ENCODE results near the gene ATP12A. TPM values are rescaled to one million over a fixed set of nuclear protein-coding genes. Genes with fewer than 3 reads are reported as not detected.
A peak's percentile ranks its signal among the peaks of the same experiment; 100 is the strongest.

The ATP12A gene
- total RNA-seq = under 1 TPM; 0.66 TPM

- peaks cover 30% of the 10 kb centered on the region for H3K4me1 Mint-ChIP-seq
- H3K9me3 Mint-ChIP-seq = no peaks in the 10 kb centered on the region
- peaks cover 48% of the 10 kb centered on the region for H3K27me3 Mint-ChIP-seq
- DNase-seq = peak; percentile 53
- peak within 1 kb of the TSS; percentile 10 for H3K27ac Mint-ChIP-seq
- peak within 1 kb of the TSS; percentile 45 for H3K4me3 Mint-ChIP-seq
- no peaks in the 10 kb centered on the region for H3K36me3 Mint-ChIP-seq
Observed at GRCh38 chr13:24680258-24680920, at the start of gene ATP12A. Gene ATP12A (plus strand): TSS chr13:24680408. CDS start chr13:24680744, 336 bp downstream.

DNA sequence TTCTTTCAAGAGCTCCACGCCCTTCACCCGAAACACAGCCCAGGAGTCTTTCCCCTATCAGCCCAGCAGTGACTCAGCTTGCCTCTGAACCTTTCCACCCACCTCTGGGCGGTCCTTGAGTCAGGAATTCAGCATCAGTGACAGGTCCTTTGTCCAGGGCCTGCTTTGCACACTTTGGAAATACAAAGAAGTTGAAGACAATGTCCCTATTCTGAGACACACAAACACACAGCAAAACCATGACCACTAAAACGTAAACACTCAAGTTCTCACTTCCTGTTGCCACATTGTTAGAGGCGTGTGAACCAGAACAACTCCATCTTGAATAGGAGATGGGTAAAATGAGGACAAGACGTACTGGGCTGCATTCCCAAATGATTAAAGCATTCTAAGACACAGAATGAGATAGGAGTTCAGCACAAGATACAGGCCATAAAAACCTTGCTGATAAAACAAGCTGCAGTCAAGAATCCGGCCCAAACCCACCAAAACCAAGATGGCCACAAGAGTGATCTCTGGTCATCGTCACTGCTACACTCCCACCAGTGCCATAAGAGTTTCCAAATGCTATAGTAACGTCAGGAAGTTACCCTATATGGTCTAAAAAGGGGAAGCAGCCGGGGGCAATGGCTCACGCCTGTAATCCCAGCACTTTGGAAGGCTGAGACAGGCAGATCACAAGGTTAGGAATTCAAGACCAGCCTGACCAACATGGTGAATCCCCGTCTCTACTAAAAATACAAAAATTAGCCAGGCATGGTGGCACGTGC lies 49.2 kb upstream of the ATP12A start:
- Mint-ChIP-seq H3K4me1 (peaks cover 18% of the 10 kb centered on the region), H3K27ac (peak overlapping the region; percentile 49), H3K27me3 (no peaks in the 10 kb centered on the region), H3K36me3 (peaks cover 2% of the 10 kb centered on the region), H3K9me3 (peaks cover 1% of the 10 kb centered on the region), H3K4me3 (no peak overlapping the region)
- DNase-seq = no peak

DNA sequence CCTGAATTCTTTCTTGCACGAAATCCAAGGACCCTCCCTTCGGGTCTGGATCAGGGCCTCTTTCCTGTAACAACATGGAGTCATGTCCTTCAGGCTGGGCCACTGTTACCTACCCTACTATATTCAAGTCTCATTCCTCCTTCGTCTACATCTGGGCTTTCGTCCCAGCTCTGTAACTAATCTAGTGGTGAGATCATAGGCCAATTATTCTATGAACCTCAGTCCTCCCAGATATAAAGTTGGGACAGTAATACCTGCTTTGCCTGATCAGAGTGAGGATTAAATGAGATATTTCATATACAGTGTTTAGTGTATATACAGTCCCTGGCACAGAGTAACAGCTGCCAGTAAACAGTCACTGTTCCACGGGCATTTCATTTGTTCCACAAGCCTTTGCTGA lies 48.3 kb upstream of the ATP12A start:
- H3K4me1 Mint-ChIP-seq = peaks cover 11% of the 10 kb centered on the region
- no peaks in the 10 kb centered on the region for H3K36me3 Mint-ChIP-seq
- DNase-seq = no peak
- peaks cover 1% of the 10 kb centered on the region for H3K9me3 Mint-ChIP-seq
- no peaks in the 10 kb centered on the region for H3K27me3 Mint-ChIP-seq
- no peak overlapping the region for H3K27ac Mint-ChIP-seq
- no peak overlapping the region for H3K4me3 Mint-ChIP-seq

GRCh38 chr13:24632382-24633121 lies 47.7 kb upstream of the ATP12A start:
- H3K36me3 Mint-ChIP-seq = no peaks in the 10 kb centered on the region

DNA sequence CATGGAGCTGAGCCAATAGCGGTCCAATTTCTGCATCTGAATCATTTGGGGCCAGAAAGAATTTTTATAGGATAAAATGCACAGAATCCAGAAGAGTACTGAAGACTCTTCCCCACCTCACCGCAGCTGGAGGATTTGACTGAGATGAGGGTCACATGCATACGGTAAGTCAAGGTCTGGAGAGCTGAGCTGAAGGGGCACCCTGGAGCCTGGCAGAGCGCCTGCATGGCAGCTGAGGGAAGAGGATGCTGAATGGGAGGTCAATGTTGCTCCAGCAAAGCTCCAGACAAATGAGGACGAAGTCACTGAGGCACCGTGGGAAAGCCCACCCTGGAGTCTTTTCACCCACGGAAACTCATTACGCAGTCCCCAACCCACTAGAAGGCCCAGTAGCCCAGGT lies 43.4 kb upstream of the ATP12A start:
- Mint-ChIP-seq H3K4me1 (no peaks in the 10 kb centered on the region), H3K27ac (no peak overlapping the region), H3K4me3 (no peak overlapping the region), H3K9me3 (no peaks in the 10 kb centered on the region), H3K27me3 (no peaks in the 10 kb centered on the region), H3K36me3 (no peaks in the 10 kb centered on the region)
- no peak for DNase-seq

More at GRCh38 chr13:24632382-24633121, 47.7 kb upstream of the ATP12A start:
- H3K27me3 Mint-ChIP-seq = no peaks in the 10 kb centered on the region
- H3K4me3 Mint-ChIP-seq = no peak overlapping the region
- no peak overlapping the region for H3K27ac Mint-ChIP-seq
- peaks cover 1% of the 10 kb centered on the region for H3K9me3 Mint-ChIP-seq
- DNase-seq = no peak
- peaks cover 11% of the 10 kb centered on the region for H3K4me1 Mint-ChIP-seq

GRCh38 chr13:24638096-24638495 lies 42.1 kb upstream of the ATP12A start:
- Mint-ChIP-seq H3K27me3 (no peaks in the 10 kb centered on the region), H3K9me3 (no peaks in the 10 kb centered on the region), H3K4me3 (no peak overlapping the region), H3K36me3 (no peaks in the 10 kb centered on the region), H3K27ac (no peak overlapping the region), H3K4me1 (peaks cover 2% of the 10 kb centered on the region)
- no peak for DNase-seq

DNA sequence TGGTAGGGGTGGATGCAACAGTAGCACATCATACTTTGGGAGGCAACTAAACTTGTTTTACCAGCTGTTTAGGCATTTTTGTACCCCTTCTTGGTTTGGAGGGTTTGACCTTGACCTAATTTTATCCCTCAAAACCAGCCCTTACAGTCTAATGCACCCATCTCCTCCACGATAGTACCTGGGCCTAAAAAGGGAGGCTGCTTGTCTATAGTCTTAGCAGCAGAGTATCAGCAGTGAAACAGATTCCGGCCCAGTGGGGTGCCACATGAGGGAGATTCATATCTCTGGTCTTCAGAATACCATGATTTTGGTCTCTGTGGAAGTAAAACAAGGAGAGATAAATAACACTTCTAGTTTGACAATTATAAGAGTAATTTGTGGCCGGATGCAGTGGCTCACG lies 39.5 kb upstream of the ATP12A start:
- Mint-ChIP-seq H3K4me1 (peaks cover 2% of the 10 kb centered on the region), H3K27me3 (no peaks in the 10 kb centered on the region), H3K36me3 (no peaks in the 10 kb centered on the region), H3K9me3 (no peaks in the 10 kb centered on the region), H3K27ac (no peak overlapping the region), H3K4me3 (no peak overlapping the region)
- DNase-seq = no peak

DNA sequence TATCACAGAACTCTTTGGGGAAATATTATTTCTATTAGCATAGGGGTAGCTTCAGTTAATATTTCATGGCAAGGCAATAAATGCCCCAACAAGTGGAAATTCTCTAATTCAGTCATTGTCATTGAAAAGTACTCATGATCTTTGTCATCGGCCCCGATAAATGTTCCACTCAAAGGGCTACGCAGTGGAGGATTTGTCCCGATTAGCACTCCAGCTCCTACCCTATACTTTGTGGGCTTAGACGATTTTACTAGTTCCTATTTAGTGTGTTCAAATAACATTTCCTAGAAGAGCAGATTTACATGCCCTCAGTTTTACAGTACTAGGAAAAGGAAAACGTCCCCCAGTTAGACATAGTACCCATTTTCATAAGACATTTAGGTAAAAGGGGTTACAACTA lies 38.0 kb upstream of the ATP12A start:
- H3K4me1 Mint-ChIP-seq = peaks cover 2% of the 10 kb centered on the region
- DNase-seq = no peak
- H3K9me3 Mint-ChIP-seq = no peaks in the 10 kb centered on the region
- H3K27ac Mint-ChIP-seq = peak overlapping the region; percentile 71
- no peak overlapping the region for H3K4me3 Mint-ChIP-seq
- no peaks in the 10 kb centered on the region for H3K36me3 Mint-ChIP-seq
- H3K27me3 Mint-ChIP-seq = peaks cover 3% of the 10 kb centered on the region

DNA sequence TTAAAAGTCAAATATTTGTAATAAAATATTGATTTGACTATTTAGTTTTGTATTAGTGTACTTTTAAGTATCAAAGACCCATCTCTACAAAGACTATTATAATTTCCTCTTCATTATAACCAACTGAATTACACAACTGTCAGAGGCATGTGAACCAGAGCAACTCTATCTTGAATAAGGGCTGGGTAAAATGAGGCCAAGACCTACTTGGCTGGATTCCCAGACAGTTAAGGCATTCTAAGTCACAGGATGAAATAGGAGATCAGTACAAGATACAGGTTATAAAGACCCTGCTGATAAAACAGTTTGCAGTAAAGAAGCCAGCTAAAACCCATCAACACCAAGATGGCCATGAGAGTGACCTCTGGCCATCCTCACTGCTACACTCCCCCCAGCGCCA lies 36.2 kb upstream of the ATP12A start:
- Mint-ChIP-seq H3K27me3 (peaks cover 3% of the 10 kb centered on the region), H3K9me3 (no peaks in the 10 kb centered on the region), H3K4me3 (no peak overlapping the region), H3K4me1 (peaks cover 3% of the 10 kb centered on the region), H3K36me3 (no peaks in the 10 kb centered on the region), H3K27ac (no peak overlapping the region)
- no peak for DNase-seq

DNA sequence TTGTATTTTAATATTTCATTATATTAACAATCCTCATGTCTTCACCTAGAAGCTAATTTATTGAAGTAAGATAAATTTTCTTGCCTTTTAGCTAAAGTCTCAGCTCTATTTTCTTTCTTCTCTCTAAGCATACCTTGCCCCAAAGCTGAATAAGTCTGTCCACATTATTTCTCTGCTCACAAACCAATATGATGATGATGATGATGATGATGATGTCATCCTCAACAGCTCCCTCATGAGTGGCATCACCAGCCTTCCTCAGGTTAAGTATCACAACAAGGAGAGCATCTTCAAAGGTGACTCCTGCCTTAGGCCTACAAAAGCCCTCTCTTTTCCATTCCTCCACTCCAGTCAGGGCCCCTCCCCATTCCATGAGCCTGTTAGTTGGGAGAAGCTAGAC lies 31.9 kb upstream of the ATP12A start:
- H3K4me1 Mint-ChIP-seq = peaks cover 13% of the 10 kb centered on the region
- no peak overlapping the region for H3K4me3 Mint-ChIP-seq
- H3K36me3 Mint-ChIP-seq = no peaks in the 10 kb centered on the region
- no peaks in the 10 kb centered on the region for H3K9me3 Mint-ChIP-seq
- H3K27ac Mint-ChIP-seq = no peak overlapping the region
- DNase-seq = no peak
- peaks cover 13% of the 10 kb centered on the region for H3K27me3 Mint-ChIP-seq

GRCh38 chr13:24648983-24649687 lies 31.1 kb upstream of the ATP12A start:
- Mint-ChIP-seq H3K36me3 (no peaks in the 10 kb centered on the region), H3K4me3 (peak overlapping the region; percentile 54), H3K4me1 (peaks cover 13% of the 10 kb centered on the region), H3K27ac (no peak overlapping the region), H3K27me3 (peaks cover 13% of the 10 kb centered on the region), H3K9me3 (no peaks in the 10 kb centered on the region)
- DNase-seq = no peak

DNA sequence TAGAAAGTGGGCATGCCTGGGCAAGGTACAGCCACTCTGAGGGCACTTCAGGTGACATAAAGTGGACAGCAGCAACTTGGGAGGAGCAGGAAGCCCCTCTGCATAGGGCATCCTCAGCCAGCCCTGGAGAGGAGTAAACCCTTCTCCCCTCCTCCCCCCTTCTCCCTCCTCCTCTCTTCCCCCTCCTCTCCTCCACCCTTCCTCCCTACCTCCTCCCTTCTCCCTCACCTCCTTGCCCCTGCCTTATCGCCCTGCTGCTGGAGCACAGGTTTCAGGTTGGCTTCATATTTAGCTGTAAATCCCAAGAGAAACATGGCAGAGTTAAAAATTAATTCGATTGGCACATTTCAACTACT lies 30.5 kb upstream of the ATP12A start:
- peak overlapping the region; percentile 60 for H3K27ac Mint-ChIP-seq
- H3K4me3 Mint-ChIP-seq = no peak overlapping the region
- no peaks in the 10 kb centered on the region for H3K9me3 Mint-ChIP-seq
- H3K36me3 Mint-ChIP-seq = no peaks in the 10 kb centered on the region
- peaks cover 13% of the 10 kb centered on the region for H3K4me1 Mint-ChIP-seq
- H3K27me3 Mint-ChIP-seq = peaks cover 13% of the 10 kb centered on the region
- DNase-seq = no peak

- no peak overlapping the region for H3K4me3 Mint-ChIP-seq
- H3K27me3 Mint-ChIP-seq = peaks cover 13% of the 10 kb centered on the region
- H3K27ac Mint-ChIP-seq = no peak overlapping the region
- H3K9me3 Mint-ChIP-seq = no peaks in the 10 kb centered on the region
- no peaks in the 10 kb centered on the region for H3K36me3 Mint-ChIP-seq
- no peak for DNase-seq
- H3K4me1 Mint-ChIP-seq = peaks cover 13% of the 10 kb centered on the region
Observed at GRCh38 chr13:24650161-24650560, 30.0 kb upstream of the ATP12A start.

GRCh38 chr13:24651718-24652345 lies 28.4 kb upstream of the ATP12A start:
- Mint-ChIP-seq H3K36me3 (no peaks in the 10 kb centered on the region), H3K4me1 (peaks cover 13% of the 10 kb centered on the region), H3K27ac (no peak overlapping the region), H3K9me3 (no peaks in the 10 kb centered on the region), H3K27me3 (peaks cover 10% of the 10 kb centered on the region), H3K4me3 (no peak overlapping the region)
- DNase-seq = no peak
